ENCODE measurements around the gene CCNG2.

DNA sequence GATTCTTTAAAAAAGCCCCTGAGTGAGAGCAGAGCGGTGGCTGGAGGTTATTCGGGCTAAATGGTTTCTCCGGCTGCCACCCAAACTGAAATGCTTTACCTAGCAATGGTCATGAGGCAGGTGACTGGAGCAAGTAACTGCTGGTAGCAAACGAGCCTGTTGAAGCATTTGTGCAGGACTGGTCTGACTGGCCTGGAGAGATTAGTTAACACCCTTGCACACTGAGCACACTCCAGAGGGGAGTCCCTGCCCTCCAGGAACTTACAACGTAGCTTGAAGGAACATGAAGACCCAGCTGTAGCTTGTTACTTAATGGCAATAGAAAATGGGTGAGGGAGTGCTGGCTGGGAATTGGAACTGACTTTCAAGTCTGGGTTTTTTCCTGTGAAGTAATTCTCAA is 40.4 kb downstream of the CCNG2 start:
- TF ChIP-seq ZFX (CRISPR knock-in tag; IDR thresholded peaks at IDR 0.05): no peak
- TF ChIP-seq MTA3 (IDR thresholded peaks at IDR 0.05; ENCODE audit: borderline replicate concordance): no peak
- TF ChIP-seq CREM (IDR thresholded peaks at IDR 0.05; ENCODE audit: low read depth): no peak
- TF ChIP-seq, protein P1, sequence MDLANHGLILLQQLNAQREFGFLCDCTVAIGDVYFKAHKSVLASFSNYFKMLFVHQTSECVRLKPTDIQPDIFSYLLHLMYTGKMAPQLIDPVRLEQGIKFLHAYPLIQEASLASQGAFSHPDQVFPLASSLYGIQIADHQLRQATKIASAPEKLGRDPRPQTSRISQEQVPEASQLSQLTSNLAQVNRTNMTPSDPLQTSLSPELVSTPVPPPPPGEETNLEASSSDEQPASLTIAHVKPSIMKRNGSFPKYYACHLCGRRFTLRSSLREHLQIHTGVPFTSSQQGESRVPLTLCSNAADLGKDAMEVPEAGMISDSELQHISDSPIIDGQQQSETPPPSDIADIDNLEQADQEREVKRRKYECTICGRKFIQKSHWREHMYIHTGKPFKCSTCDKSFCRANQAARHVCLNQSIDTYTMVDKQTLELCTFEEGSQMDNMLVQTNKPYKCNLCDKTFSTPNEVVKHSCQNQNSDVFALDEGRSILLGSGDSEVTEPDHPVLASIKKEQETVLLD (IDR thresholded peaks at IDR 0.05): no peak
- no peak for TF ChIP-seq ZNF699 (CRISPR knock-in tag; IDR thresholded peaks at IDR 0.05; ENCODE audit: insufficient replicate concordance)
- no peak for TF ChIP-seq POLR2A (conservative IDR thresholded peaks at IDR 0.05)
- TF ChIP-seq, protein P2, sequence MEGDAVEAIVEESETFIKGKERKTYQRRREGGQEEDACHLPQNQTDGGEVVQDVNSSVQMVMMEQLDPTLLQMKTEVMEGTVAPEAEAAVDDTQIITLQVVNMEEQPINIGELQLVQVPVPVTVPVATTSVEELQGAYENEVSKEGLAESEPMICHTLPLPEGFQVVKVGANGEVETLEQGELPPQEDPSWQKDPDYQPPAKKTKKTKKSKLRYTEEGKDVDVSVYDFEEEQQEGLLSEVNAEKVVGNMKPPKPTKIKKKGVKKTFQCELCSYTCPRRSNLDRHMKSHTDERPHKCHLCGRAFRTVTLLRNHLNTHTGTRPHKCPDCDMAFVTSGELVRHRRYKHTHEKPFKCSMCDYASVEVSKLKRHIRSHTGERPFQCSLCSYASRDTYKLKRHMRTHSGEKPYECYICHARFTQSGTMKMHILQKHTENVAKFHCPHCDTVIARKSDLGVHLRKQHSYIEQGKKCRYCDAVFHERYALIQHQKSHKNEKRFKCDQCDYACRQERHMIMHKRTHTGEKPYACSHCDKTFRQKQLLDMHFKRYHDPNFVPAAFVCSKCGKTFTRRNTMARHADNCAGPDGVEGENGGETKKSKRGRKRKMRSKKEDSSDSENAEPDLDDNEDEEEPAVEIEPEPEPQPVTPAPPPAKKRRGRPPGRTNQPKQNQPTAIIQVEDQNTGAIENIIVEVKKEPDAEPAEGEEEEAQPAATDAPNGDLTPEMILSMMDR (IDR thresholded peaks at IDR 0.05 in 2 of 3, conservative IDR thresholded peaks at IDR 0.05 in 1 of 3; ENCODE audit: insufficient read depth in 2 of 3, low read depth in 1 of 3, low read length in 3 of 3): no peak
- TF ChIP-seq STAT5B (CRISPR knock-in tag; IDR thresholded peaks at IDR 0.05): no peak
- no peak for TF ChIP-seq POLR2AphosphoS2 (IDR thresholded peaks at IDR 0.05; ENCODE audit: low read length)
- TF ChIP-seq, protein P3, sequence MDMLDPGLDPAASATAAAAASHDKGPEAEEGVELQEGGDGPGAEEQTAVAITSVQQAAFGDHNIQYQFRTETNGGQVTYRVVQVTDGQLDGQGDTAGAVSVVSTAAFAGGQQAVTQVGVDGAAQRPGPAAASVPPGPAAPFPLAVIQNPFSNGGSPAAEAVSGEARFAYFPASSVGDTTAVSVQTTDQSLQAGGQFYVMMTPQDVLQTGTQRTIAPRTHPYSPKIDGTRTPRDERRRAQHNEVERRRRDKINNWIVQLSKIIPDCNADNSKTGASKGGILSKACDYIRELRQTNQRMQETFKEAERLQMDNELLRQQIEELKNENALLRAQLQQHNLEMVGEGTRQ (CRISPR knock-in tag; IDR thresholded peaks at IDR 0.05): no peak
- TF ChIP-seq GTF2F1 (IDR thresholded peaks at IDR 0.05; ENCODE audit: low read depth, low read length): no peak
- no peak for TF ChIP-seq ZNF274 (IDR thresholded peaks at IDR 0.05; ENCODE audit: borderline replicate concordance, low read depth, low read length)
- no peak for TF ChIP-seq ZBED1 (IDR thresholded peaks at IDR 0.05)
